ENCODE results near the gene ARHGAP9. TPM values are rescaled to one million over a fixed set of nuclear protein-coding genes. Genes with fewer than 3 reads are reported as not detected.

The ARHGAP9 gene
- total and polyA plus RNA-seq, 2 of the 4 experiments (the other 2 are of a cell fraction), result 0.18 to 0.79 TPM

GRCh38 chr12:57528176-57528575, 48.5 kb upstream of the ARHGAP9 start:
- Histone ChIP-seq H4K5ac (ENCODE audit: low read depth, low read length) (no peak overlapping the region), H2BK5ac (ENCODE audit: low read depth, low read length, poor library complexity, severe bottlenecking) (no peak overlapping the region), H3K4me2 (ENCODE audit: low read depth, low read length) (no peak overlapping the region), H4K8ac (ENCODE audit: low read depth in 2 of 2, low read length in 2 of 2) (no peak overlapping the region), H2AK9ac (replicated peaks; ENCODE audit: low read depth, low read length, poor library complexity) (no peak overlapping the region), H2BK20ac (ENCODE audit: low read depth, low read length) (no peak overlapping the region), H3K79me1 (ENCODE audit: low read depth in 1 of 2, low read length in 2 of 2) (peaks cover 17 to 58% of the 10 kb centered on the region in 2 experiments), H2BK15ac (ENCODE audit: low read depth, low read length) (no peak overlapping the region), H3K18ac (ENCODE audit: low read depth, low read length) (no peak overlapping the region), H3K9me3 (ENCODE audit: control insufficient read depth, insufficient read depth, low read length) (no peaks in the 10 kb centered on the region), H3K27me3 (ENCODE audit: control insufficient read depth, insufficient read depth, low read length) (no peaks in the 10 kb centered on the region), H3K9ac (ENCODE audit: low read depth, low read length) (no peak overlapping the region), H2BK120ac (ENCODE audit: low read depth, low read length) (no peak overlapping the region), H3K27ac (ENCODE audit: insufficient read depth, low read length) (no peak overlapping the region), H3K56ac (ENCODE audit: extremely low read depth, insufficient read depth, low read length) (no peak overlapping the region), H3K4me1 (ENCODE audit: control insufficient read depth, insufficient read depth, low read length) (peaks cover 9% of the 10 kb centered on the region), H3K36me3 (ENCODE audit: control insufficient read depth, insufficient read depth, low read length) (peaks cover 77% of the 10 kb centered on the region), H3K4ac (ENCODE audit: low read depth, low read length) (no peak overlapping the region), H3K4me3 (ENCODE audit: insufficient read depth, low read depth, low read length) (no peak overlapping the region), H3K23ac (ENCODE audit: low read depth, low read length) (no peak overlapping the region), H4K91ac (ENCODE audit: insufficient read depth, low read depth, low read length) (no peak overlapping the region), H3K14ac (replicated peaks; ENCODE audit: low read depth, low read length) (no peak overlapping the region), H3K9me1 (ENCODE audit: insufficient read depth, low read length) (peaks cover 11% of the 10 kb centered on the region), H2AFZ (replicated peaks; ENCODE audit: low read length, poor library complexity) (no peak overlapping the region), H4K20me1 (ENCODE audit: insufficient read depth, low read length) (peaks cover 24% of the 10 kb centered on the region), H2AK5ac (ENCODE audit: low read depth, low read length) (no peak overlapping the region)
- ATAC-seq (ENCODE audit: low read depth), result no peak
- ChIA-PET POLR2A (ENCODE audit: unreplicated experiment) (no interaction called here), CTCF (no interaction called here)
- intact Hi-C loops (cut with micrococcal nuclease), result no loop called here
- dilution Hi-C loops (cut with HindIII; ENCODE audit: low sequenced_read_pairs, unreplicated experiment), result no loop called here
- WGBS, 2 experiments (ENCODE audit: extremely low coverage in 2 of 2, insufficient read length in 1 of 2), result no CpG with 5 or more reads among the region's 12 CpGs
- no TSS peak for BruUV-seq (replicated peaks)
- TF ChIP-seq CTCF (conservative IDR thresholded peaks at IDR 0.05; ENCODE audit: low read depth, low read length) (no peak), NFE2L2 (IDR thresholded peaks at IDR 0.05; ENCODE audit: low read depth, low read length) (no peak), MXI1 (IDR thresholded peaks at IDR 0.05; ENCODE audit: borderline replicate concordance, low read depth, low read length) (no peak), FOS (IDR thresholded peaks at IDR 0.05; ENCODE audit: low read depth, low read length) (no peak), RCOR1 (IDR thresholded peaks at IDR 0.05; ENCODE audit: insufficient replicate concordance, low read length) (no peak), MAFK (IDR thresholded peaks at IDR 0.05; ENCODE audit: low read depth, low read length) (no peak), USF2 (IDR thresholded peaks at IDR 0.05; ENCODE audit: low read depth, low read length) (no peak), RFX5 (IDR thresholded peaks at IDR 0.05; ENCODE audit: low read depth, low read length) (no peak), RAD21 (IDR thresholded peaks at IDR 0.05; ENCODE audit: low read length) (no peak), BHLHE40 (IDR thresholded peaks at IDR 0.05; ENCODE audit: low read depth, low read length) (no peak), SMC3 (IDR thresholded peaks at IDR 0.05; ENCODE audit: low read depth, low read length) (no peak), CEBPB (IDR thresholded peaks at IDR 0.05; ENCODE audit: low read depth, low read length) (no peak), MAZ (IDR thresholded peaks at IDR 0.05; ENCODE audit: borderline replicate concordance, low read depth, low read length) (no peak), ELK1 (IDR thresholded peaks at IDR 0.05; ENCODE audit: borderline replicate concordance, low read depth, low read length) (no peak), POLR2A (IDR thresholded peaks at IDR 0.05; ENCODE audit: low read depth, low read length) (no peak), CHD1 (IDR thresholded peaks at IDR 0.05; ENCODE audit: low read depth, low read length) (no peak)
- in situ Hi-C loops (cut with MboI; ENCODE audit: low sequenced_read_pairs), result no loop called here
- DNase-seq, result no peak
